Hepatocyte (in vitro differentiated cells): ENCODE measurements around the gene PHC1.
"Not testable (repeated sequence)": the region's sequence is repeated elsewhere in the genome, so short reads cannot be mapped to it uniquely, and the experiment has no call there.

Experiments
- CTCF ChIP-seq: fragments of 200-600 bp; sonication (generic); IDR thresholded peaks from 2 replicates; pipeline ENCODE4 v1.5.1; 2016; ENCODE audit warnings: antibody characterized with exemption, mild to moderate bottlenecking; ENCODE audit not compliant: poor library complexity
- EZH2 ChIP-seq: fragments of 200-600 bp; sonication (generic); IDR thresholded peaks from 2 replicates; pipeline ENCODE4 v1.6.1; 2016; ENCODE audit warnings: antibody characterized with exemption, mild to moderate bottlenecking, borderline replicate concordance
- EZH2phosphoT487 ChIP-seq: fragments of 200-600 bp; sonication (generic); IDR thresholded peaks from one replicate; pipeline ENCODE4 v1.6.1; 2018; ENCODE audit warnings: antibody characterized with exemption, mild to moderate bottlenecking, low read depth, moderate library complexity; ENCODE audit not compliant: unreplicated experiment, severe bottlenecking

- not testable (repeated sequence) for TF ChIP-seq CTCF, EZH2, EZH2phosphoT487
Observed at GRCh38 chr12:8919643-8920042, 5.3 kb downstream of the PHC1 start.
